IMR-90 (cell line): Measurements from ENCODE around the gene KCNAB1. TPM values are rescaled to one million over a fixed set of nuclear protein-coding genes. Genes with fewer than 3 reads are reported as not detected.

Source experiments
- ATAC-seq: fragments of 200-7000 bp; cut with Tn5 transposase; 2 replicates; pipeline ENCODE4 v1.9.1; 2020; ENCODE audit warnings: low read depth, mild to moderate bottlenecking, moderate library complexity
- BruUV-seq: library from RNA; stranded (reverse); fragments of 400-500 nt; replicated peaks from 2 replicates; lab custom pipeline; 2021; lab: Mats Ljungman, UMichigan
- CTCF ChIA-PET: fragments of 300-600 bp; formaldehyde crosslinking; extraction: SDS; loops from one replicate; lab custom pipeline; 2021; ENCODE audit warnings: antibody characterized with exemption; lab: Yijun Ruan, JAX
- POLR2A ChIA-PET: fragments of 300-600 bp; sonication (Branson Sonifier 250); formaldehyde crosslinking; loops from one replicate; lab custom pipeline; 2022; ENCODE audit warnings: antibody characterized with exemption; ENCODE audit not compliant: unreplicated experiment; lab: Charles Lee
- DNase-seq: peaks from one replicate; pipeline ENCODE4 v3.0.0; 2013
- H2AFZ ChIP-seq: replicated peaks from 2 replicates; pipeline ENCODE3; 2013; ENCODE audit warnings: low read length, mild to moderate bottlenecking; ENCODE audit not compliant: poor library complexity
- H2AK5ac ChIP-seq: 2 replicates; pipeline ENCODE4 v1.6.1; 2013; ENCODE audit warnings: low read depth, low read length, inconsistent platforms
- H2AK9ac ChIP-seq: replicated peaks from 2 replicates; pipeline ENCODE3; 2013; ENCODE audit warnings: mild to moderate bottlenecking, low read depth, low read length, moderate library complexity; ENCODE audit not compliant: poor library complexity
- H2BK120ac ChIP-seq: 2 replicates; pipeline ENCODE4 v1.6.1; 2013; ENCODE audit warnings: low read depth, low read length, inconsistent platforms
- H2BK15ac ChIP-seq: 3 replicates; pipeline ENCODE4 v1.6.1; 2013; ENCODE audit warnings: low read depth, low read length, inconsistent platforms
- H2BK20ac ChIP-seq: 2 replicates; pipeline ENCODE4 v1.6.1; 2013; ENCODE audit warnings: low read depth, mild to moderate bottlenecking, inconsistent platforms, low read length, moderate library complexity
- H2BK5ac ChIP-seq: 2 replicates; pipeline ENCODE4 v1.6.1; 2013; ENCODE audit warnings: mild to moderate bottlenecking, low read depth, low read length, inconsistent platforms; ENCODE audit not compliant: poor library complexity, severe bottlenecking
- H3K14ac ChIP-seq: replicated peaks from 2 replicates; pipeline ENCODE4 v1.6.1; 2013; ENCODE audit warnings: low read depth, low read length, inconsistent platforms
- H3K18ac ChIP-seq: 2 replicates; pipeline ENCODE4 v1.6.1; 2013; ENCODE audit warnings: low read depth, low read length, control low read depth
- H3K23ac ChIP-seq: 2 replicates; pipeline ENCODE4 v1.6.1; 2013; ENCODE audit warnings: low read depth, low read length, inconsistent platforms
- H3K27ac ChIP-seq: 2 replicates; pipeline ENCODE4 v1.5.1; 2013; ENCODE audit warnings: mild to moderate bottlenecking, control low read depth, low read length; ENCODE audit not compliant: insufficient read depth
- H3K27me3 ChIP-seq: 2 replicates; pipeline ENCODE4 v1.6.1; 2013; ENCODE audit warnings: low read length; ENCODE audit not compliant: control insufficient read depth, insufficient read depth
- H3K36me3 ChIP-seq: 2 replicates; pipeline ENCODE4 v1.6.1; 2013; ENCODE audit warnings: low read length, mixed read lengths; ENCODE audit not compliant: control insufficient read depth, insufficient read depth
- H3K4ac ChIP-seq: 2 replicates; pipeline ENCODE4 v1.6.1; 2013; ENCODE audit warnings: low read depth, low read length, inconsistent platforms
- H3K4me1 ChIP-seq: 2 replicates; pipeline ENCODE4 v1.6.1; 2013; ENCODE audit warnings: low read length, mixed read lengths; ENCODE audit not compliant: control insufficient read depth, insufficient read depth
- H3K4me2 ChIP-seq: 2 replicates; pipeline ENCODE4 v1.6.1; 2013; ENCODE audit warnings: low read depth, mild to moderate bottlenecking, control low read depth, low read length, moderate library complexity
- H3K4me3 ChIP-seq: 2 replicates; pipeline ENCODE4 v1.5.1; 2013; ENCODE audit warnings: low read depth, mild to moderate bottlenecking, control low read depth, low read length, moderate library complexity; ENCODE audit not compliant: insufficient read depth
- H3K56ac ChIP-seq: 2 replicates; pipeline ENCODE4 v1.6.1; 2013; ENCODE audit warnings: low read length, inconsistent platforms; ENCODE audit not compliant: insufficient read depth; ENCODE audit errors: extremely low read depth
- H3K79me1 ChIP-seq, 2 experiments: 2 replicates each; pipeline ENCODE4 v1.6.1; 2013; ENCODE audit warnings: low read length in 2 of 2, inconsistent platforms in 1 of 2, low read depth in 1 of 2
- H3K9ac ChIP-seq: 2 replicates; pipeline ENCODE4 v1.6.1; 2013; ENCODE audit warnings: low read depth, low read length, control low read depth
- H3K9me1 ChIP-seq: 2 replicates; pipeline ENCODE4 v1.6.1; 2013; ENCODE audit warnings: low read length, inconsistent platforms; ENCODE audit not compliant: insufficient read depth
- H3K9me3 ChIP-seq: 2 replicates; pipeline ENCODE4 v1.6.1; 2013; ENCODE audit warnings: low read length; ENCODE audit not compliant: control insufficient read depth, insufficient read depth
- H4K20me1 ChIP-seq: 2 replicates; pipeline ENCODE4 v1.6.1; 2013; ENCODE audit warnings: low read length, inconsistent platforms; ENCODE audit not compliant: insufficient read depth
- H4K5ac ChIP-seq: 2 replicates; pipeline ENCODE4 v1.6.1; 2013; ENCODE audit warnings: mild to moderate bottlenecking, low read depth, low read length, control low read depth
- H4K8ac ChIP-seq, 2 experiments: 2 replicates each; pipeline ENCODE4 v1.6.1; 2013; ENCODE audit warnings: low read depth in 2 of 2, low read length in 2 of 2, control low read depth in 1 of 2, inconsistent platforms in 1 of 2
- H4K91ac ChIP-seq: 2 replicates; pipeline ENCODE4 v1.6.1; 2013; ENCODE audit warnings: low read depth, low read length, inconsistent platforms; ENCODE audit not compliant: insufficient read depth
- BHLHE40 ChIP-seq: fragments of 150-350 bp; IDR thresholded peaks from 2 replicates; pipeline ENCODE4 v1.6.1; 2016; ENCODE audit warnings: mild to moderate bottlenecking, low read depth, low read length
- CEBPB ChIP-seq: IDR thresholded peaks from 2 replicates; pipeline ENCODE4 v1.6.1; 2012; ENCODE audit warnings: low read depth, low read length, improper control_type of control experiment
- CHD1 ChIP-seq: IDR thresholded peaks from 2 replicates; pipeline ENCODE4 v1.6.1; 2012; ENCODE audit warnings: low read depth, low read length, improper control_type of control experiment
- CTCF ChIP-seq: conservative IDR thresholded peaks from 2 replicates; pipeline ENCODE4 v1.5.1; 2012; ENCODE audit warnings: mild to moderate bottlenecking, low read depth, low read length, improper control_type of control experiment
- FOS ChIP-seq: fragments of 150-350 bp; IDR thresholded peaks from 2 replicates; pipeline ENCODE4 v1.6.1; 2016; ENCODE audit warnings: low read depth, low read length
- MAFK ChIP-seq: IDR thresholded peaks from 2 replicates; pipeline ENCODE4 v1.6.1; 2012; ENCODE audit warnings: low read depth, low read length, improper control_type of control experiment
- MAZ ChIP-seq: IDR thresholded peaks from 2 replicates; pipeline ENCODE4 v1.6.1; 2012; ENCODE audit warnings: low read depth, mild to moderate bottlenecking, low read length, improper control_type of control experiment, moderate library complexity, borderline replicate concordance
- MXI1 ChIP-seq: IDR thresholded peaks from 2 replicates; pipeline ENCODE4 v1.6.1; 2012; ENCODE audit warnings: low read depth, mild to moderate bottlenecking, low read length, moderate library complexity, borderline replicate concordance
- NFE2L2 ChIP-seq: fragments of 150-350 bp; IDR thresholded peaks from 2 replicates; pipeline ENCODE4 v1.6.1; 2016; ENCODE audit warnings: low read depth, mild to moderate bottlenecking, low read length
- POLR2A ChIP-seq: IDR thresholded peaks from 2 replicates; pipeline ENCODE4 v1.6.1; 2012; ENCODE audit warnings: mild to moderate bottlenecking, low read depth, low read length
- RAD21 ChIP-seq: IDR thresholded peaks from 2 replicates; pipeline ENCODE4 v1.6.1; 2012; ENCODE audit warnings: low read length, improper control_type of control experiment
- RCOR1 ChIP-seq: IDR thresholded peaks from 2 replicates; pipeline ENCODE4 v1.6.1; 2012; ENCODE audit warnings: mild to moderate bottlenecking, low read length, improper control_type of control experiment; ENCODE audit not compliant: insufficient replicate concordance
- RFX5 ChIP-seq: IDR thresholded peaks from 2 replicates; pipeline ENCODE4 v1.8.0; 2012; ENCODE audit warnings: low read depth, mild to moderate bottlenecking, low read length, moderate library complexity
- SMC3 ChIP-seq: fragments of 150-350 bp; IDR thresholded peaks from 2 replicates; pipeline ENCODE4 v1.6.1; 2016; ENCODE audit warnings: low read depth, mild to moderate bottlenecking, antibody characterized with exemption, low read length, moderate library complexity
- WGBS, 2 experiments: methylation state at CpG; one replicate each; pipeline versions ENCODE4 v1.1.5 to v1.1.7; 2013; ENCODE audit warnings: missing lambda C conversion rate in 2 of 2; ENCODE audit not compliant: insufficient read length in 1 of 2; ENCODE audit errors: extremely low coverage in 2 of 2; 5-methylcytosine and 5-hydroxymethylcytosine counted together
- dilution Hi-C: fragments of 300-500 bp; cut with HindIII; formaldehyde crosslinking; loops from one replicate; pipeline ENCODE4 v1.14.3; 2018; ENCODE audit warnings: low sequenced_read_pairs; ENCODE audit not compliant: unreplicated experiment
- in situ Hi-C: fragments of 300-500 bp; cut with MboI; formaldehyde crosslinking; loops from 3 replicates; pipeline ENCODE4 v1.14.3; 2019; ENCODE audit warnings: low sequenced_read_pairs, inconsistent platforms, mixed read lengths
- intact Hi-C: fragments of 100-400 bp; cut with micrococcal nuclease; formaldehyde crosslinking; loops from 2 replicates; pipeline ENCODE4 v1.10.0; 2022
- polyA plus RNA-seq, 3 experiments: library from polyadenylated mRNA; depleted of rRNA; stranded (reverse); fragments of >200 nt; gene quantifications; 2 replicates each; pipeline ENCODE4 v1.2.3, GENCODE V29; 2012; ENCODE audit warnings: low replicate concordance in 1 of 3
- total RNA-seq: library from RNA; depleted of rRNA; stranded (reverse); fragments of >200 nt; gene quantifications from 2 replicates; pipeline ENCODE4 v1.2.3, GENCODE V29; 2012
- TF ChIP-seq, protein P1 (sequence below): fragments of 150-350 bp; IDR thresholded peaks from 2 replicates; pipeline ENCODE4 v1.6.1; 2016; ENCODE audit warnings: low read depth, mild to moderate bottlenecking, low read length, moderate library complexity, borderline replicate concordance
- TF ChIP-seq, protein P2 (sequence below): fragments of 150-350 bp; IDR thresholded peaks from 2 replicates; pipeline ENCODE4 v1.6.1; 2017; ENCODE audit warnings: mild to moderate bottlenecking, antibody characterized with exemption, low read length, low read depth

The KCNAB1 gene
- total and polyA plus RNA-seq, 2 of the 4 experiments (the other 2 are of a cell fraction), result under 0.01 to 0.07 TPM

DNA sequence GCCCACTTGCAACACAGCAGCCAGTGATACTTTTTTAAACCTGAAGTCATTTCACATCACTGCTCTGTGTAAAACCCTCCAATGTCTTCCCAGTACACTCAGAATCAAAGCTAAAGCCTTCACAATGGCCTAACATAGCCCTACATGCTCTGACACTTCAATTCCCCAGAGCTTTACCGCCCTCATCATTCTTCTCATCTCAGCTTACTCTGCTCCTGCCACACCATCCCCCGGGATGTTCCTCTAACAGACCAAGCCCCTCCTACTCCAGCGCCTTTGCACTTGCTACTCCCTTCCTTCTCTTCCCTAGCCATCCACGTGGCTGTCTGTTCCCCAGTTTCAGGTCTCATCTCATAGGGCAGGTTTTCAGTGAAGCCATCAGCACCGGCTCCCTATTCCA lies 240.6 kb downstream of the KCNAB1 start:
- Histone ChIP-seq H2AK5ac (no peak overlapping the region), H3K9me1 (no peaks in the 10 kb centered on the region), H3K27ac (no peak overlapping the region), H3K23ac (no peak overlapping the region), H3K36me3 (no peaks in the 10 kb centered on the region), H3K14ac (no peak overlapping the region), H2BK120ac (no peak overlapping the region), H2BK15ac (no peak overlapping the region), H3K9ac (no peak overlapping the region), H2AFZ (no peak overlapping the region), H3K27me3 (peaks cover 3% of the 10 kb centered on the region), H3K56ac (no peak overlapping the region), H3K4me2 (no peak overlapping the region), H4K8ac (no peak overlapping the region), H3K4me1 (no peaks in the 10 kb centered on the region), H3K4ac (no peak overlapping the region), H3K9me3 (no peaks in the 10 kb centered on the region), H2BK20ac (no peak overlapping the region), H3K4me3 (no peak overlapping the region), H4K91ac (no peak overlapping the region), H4K20me1 (no peaks in the 10 kb centered on the region), H3K79me1 (no peaks in the 10 kb centered on the region), H2BK5ac (no peak overlapping the region), H3K18ac (no peak overlapping the region), H2AK9ac (no peak overlapping the region), H4K5ac (no peak overlapping the region)
- POLR2A ChIA-PET, result no interaction called here
- intact Hi-C loops, result no loop called here
- TF ChIP-seq MXI1 (no peak), SMC3 (no peak), RCOR1 (no peak), RFX5 (no peak), RAD21 (no peak), MAFK (no peak), NFE2L2 (no peak), CHD1 (no peak), MAZ (no peak), CEBPB (no peak), FOS (no peak), CTCF (no peak), POLR2A (no peak), BHLHE40 (no peak)
- TF ChIP-seq, protein P1, sequence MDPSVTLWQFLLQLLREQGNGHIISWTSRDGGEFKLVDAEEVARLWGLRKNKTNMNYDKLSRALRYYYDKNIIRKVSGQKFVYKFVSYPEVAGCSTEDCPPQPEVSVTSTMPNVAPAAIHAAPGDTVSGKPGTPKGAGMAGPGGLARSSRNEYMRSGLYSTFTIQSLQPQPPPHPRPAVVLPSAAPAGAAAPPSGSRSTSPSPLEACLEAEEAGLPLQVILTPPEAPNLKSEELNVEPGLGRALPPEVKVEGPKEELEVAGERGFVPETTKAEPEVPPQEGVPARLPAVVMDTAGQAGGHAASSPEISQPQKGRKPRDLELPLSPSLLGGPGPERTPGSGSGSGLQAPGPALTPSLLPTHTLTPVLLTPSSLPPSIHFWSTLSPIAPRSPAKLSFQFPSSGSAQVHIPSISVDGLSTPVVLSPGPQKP, result no peak
- TF ChIP-seq, protein P2, sequence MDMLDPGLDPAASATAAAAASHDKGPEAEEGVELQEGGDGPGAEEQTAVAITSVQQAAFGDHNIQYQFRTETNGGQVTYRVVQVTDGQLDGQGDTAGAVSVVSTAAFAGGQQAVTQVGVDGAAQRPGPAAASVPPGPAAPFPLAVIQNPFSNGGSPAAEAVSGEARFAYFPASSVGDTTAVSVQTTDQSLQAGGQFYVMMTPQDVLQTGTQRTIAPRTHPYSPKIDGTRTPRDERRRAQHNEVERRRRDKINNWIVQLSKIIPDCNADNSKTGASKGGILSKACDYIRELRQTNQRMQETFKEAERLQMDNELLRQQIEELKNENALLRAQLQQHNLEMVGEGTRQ, result no peak
- 51% methylated on average over 2 of the region's 5 CpGs; no CpG with 5 or more reads in 1 of the 2 experiments for WGBS, 2 experiments
- CTCF ChIA-PET, result interaction anchor here (0.6 to 0.9 kb wide), 2 partner anchors 11 to 212 kb away, joined by 3 to 4 read pairs; no protein-coding TSS in a partner anchor
- in situ Hi-C loops, result no loop called here
- BruUV-seq, result no TSS peak
- dilution Hi-C loops, result no loop called here
- ATAC-seq (no peak), DNase-seq (no peak)
